HG03442 (cell line): ENCODE measurements around the gene SLC39A11.

Source experiments
- ATAC-seq: cut with Tn5 transposase; IDR thresholded peaks from one replicate; pipeline ENCODE4 v1.9.1; 2021; ENCODE audit warnings: mild to moderate bottlenecking, moderate library complexity; ENCODE audit not compliant: unreplicated experiment

SLC39A11 gene

GRCh38 chr17:72883351-72883750 lies 209.1 kb downstream of the SLC39A11 start:
- no peak for ATAC-seq

DNA sequence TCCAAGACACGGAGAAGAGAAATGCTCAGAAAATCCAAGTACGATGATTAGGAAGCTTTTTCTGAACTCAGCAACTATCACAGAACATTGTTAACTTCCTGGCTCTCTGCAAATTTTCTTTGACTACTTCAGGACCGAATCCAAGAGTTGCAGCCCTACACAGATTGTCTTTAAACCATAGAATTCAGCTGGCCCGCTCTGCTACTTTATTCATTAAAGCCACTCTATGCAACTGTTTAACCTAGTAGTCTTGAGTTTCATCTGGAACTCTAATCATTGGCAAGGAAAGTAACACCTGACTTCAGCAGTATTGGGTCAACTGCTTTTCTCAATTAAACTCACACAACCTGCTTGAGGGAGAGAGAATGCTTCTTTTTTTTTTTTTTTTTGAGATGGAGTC lies 210.1 kb downstream of the SLC39A11 start:
- ATAC-seq: no peak

GRCh38 chr17:72879877-72880276 lies 212.6 kb downstream of the SLC39A11 start:
- ATAC-seq: no peak

DNA sequence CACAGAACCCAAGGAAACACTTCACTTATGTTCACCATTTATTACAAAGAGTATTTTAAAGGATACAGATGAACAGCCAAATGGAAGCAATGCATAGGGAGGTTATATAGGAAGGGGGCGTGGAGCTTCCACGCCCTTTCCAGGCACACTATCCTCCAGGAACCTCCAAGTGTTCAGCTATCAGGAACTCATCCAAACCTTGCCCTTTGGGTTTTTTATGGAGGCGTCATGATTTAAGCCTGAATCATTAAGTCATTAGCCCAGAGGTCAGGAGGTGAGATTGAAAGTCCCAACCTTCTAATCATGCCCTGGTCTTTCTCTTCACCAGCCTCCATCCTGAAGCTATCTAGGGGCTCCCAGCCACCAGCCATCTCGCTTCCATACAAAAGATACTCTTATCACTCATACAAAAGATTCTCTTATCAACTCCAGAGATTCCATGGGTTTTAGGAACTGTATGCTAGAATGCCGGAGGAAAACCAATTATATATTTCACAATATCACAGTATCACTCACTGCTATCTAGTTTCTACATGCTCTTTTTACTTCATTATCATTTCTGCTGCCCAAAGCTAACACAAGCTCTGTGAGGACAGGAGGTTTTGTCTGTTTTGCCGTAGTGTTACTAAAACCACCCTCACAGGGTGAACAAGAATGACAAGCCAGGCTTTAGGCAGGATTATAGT lies 213.4 kb downstream of the SLC39A11 start:
- no peak for ATAC-seq

GRCh38 chr17:72877348-72877747 lies 215.1 kb downstream of the SLC39A11 start:
- no peak for ATAC-seq

GRCh38 chr17:72876413-72876812 lies 216.1 kb downstream of the SLC39A11 start:
- no peak for ATAC-seq

GRCh38 chr17:72875361-72875760 lies 217.1 kb downstream of the SLC39A11 start:
- no peak for ATAC-seq

- ATAC-seq: no peak
Observed at GRCh38 chr17:72872396-72872795, 220.1 kb downstream of the SLC39A11 start.

DNA sequence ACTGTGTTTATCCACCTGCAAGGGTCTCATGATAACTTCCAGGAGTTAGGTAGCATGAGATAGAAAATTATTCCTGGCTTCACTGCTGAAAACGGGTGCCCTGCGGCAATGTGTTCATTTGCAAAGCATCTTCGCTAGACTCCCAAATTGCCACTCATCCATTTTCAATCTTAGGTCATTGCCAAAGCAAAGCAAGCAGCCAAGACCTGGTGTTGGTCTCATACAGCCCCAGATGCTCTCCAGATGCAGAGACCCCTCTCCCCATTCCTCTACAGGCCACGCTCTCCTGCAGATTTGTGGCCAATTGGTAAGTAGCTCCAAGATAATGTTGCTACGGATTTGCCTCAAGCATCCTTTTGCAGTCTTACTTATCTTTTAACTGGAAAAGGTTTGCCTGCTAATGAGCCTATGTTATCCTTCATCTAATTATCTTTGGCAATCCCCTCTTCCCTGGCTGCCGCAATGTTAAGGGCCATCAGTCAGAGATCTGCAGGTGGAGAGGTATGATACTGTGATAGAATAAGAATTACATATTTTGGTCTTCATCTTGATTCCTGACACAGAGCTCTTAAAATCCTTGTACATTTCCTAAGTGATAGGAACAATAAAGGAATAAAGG lies 222.0 kb downstream of the SLC39A11 start:
- ATAC-seq: no peak

DNA sequence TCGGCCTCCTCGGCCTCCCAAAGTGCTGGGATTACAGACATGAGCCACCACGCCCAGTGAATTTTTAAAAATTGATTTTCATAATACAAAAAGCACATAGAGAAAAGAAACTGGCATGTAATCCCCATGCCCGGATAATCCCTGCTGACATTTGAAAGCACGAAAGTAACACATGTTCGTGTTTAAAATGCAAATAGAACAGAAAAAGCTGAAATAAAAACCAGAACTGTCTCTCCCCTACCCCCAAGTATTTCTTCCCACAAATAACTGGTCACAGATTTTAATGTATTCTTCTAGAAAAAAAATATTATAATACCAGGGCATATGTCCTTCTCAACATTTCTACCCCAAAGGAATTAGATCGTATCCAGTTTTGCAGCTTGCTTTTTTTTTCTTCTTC lies 222.9 kb downstream of the SLC39A11 start:
- ATAC-seq: no peak

DNA sequence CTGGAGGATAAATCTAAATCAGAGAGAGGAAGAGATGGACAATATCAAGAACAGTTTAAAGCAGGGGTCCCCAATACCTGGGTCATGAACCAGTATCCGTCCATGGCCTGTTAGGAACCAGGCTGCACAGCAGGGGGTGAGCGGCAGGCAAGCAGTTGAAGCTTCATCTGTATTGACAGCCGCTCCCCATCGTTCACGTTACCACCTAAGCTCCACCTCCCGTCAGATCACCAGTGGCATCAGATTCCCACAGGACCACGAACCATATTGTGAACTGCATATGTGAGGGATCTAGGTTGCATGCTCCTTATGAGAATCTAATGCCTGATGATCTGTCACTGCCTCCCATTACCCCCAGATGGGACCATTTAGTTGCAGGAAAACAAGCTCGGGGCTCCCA lies 226.5 kb downstream of the SLC39A11 start:
- no peak for ATAC-seq

DNA sequence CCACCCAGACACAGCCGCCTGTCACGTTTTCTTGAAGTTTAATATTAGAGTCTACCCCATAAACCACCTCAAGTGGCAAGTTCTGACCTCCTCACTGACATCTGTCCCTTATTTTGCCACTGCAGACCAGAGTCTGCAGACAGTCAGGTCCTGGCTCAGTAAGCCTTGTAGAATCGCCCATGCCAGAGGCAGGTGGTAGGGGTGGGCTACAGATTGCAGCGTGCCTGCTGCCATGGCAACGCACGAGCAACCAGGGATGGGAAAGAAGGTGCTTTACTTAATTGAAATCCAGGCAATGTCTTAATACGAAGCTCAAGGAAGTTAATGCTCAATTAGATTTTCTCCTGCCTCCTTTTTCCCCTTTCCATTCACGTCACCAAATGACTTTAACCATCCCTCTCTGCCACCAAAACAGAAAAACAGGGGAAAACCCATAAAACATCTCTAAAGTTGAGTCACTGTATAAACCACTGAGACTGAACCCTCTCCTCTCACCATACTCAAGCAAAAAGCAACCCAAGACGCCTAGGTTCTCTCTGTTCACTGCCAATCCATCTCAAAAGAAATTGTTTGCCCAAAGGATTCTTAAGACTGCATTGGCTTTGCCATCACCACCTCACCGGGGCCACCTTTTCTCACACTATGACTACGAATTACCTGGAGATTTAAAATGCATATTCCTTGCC lies 228.8 kb downstream of the SLC39A11 start:
- no peak for ATAC-seq

- ATAC-seq: no peak
Observed at GRCh38 chr17:72862276-72862999, 230.1 kb downstream of the SLC39A11 start.

- no peak for ATAC-seq
Observed at GRCh38 chr17:72861811-72862210, 230.7 kb downstream of the SLC39A11 start.

DNA sequence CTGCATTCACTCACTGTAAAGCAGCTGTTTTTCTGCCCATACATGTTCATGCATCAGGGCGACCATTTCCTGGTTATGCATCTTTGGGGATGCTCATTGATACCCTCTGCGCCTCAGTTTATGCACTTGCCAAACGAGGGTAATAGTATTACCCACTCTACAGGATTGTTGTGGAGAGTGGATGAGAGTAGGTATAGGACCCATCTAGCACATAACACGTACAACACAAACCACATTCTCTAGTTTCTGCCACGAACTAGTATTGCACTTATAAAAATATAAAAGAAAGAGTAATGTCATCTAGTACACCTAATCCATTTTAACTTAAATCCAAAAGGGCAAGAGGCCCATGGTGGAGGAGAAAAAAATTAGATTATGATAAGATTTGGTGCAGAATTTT lies 231.7 kb downstream of the SLC39A11 start:
- ATAC-seq: no peak

DNA sequence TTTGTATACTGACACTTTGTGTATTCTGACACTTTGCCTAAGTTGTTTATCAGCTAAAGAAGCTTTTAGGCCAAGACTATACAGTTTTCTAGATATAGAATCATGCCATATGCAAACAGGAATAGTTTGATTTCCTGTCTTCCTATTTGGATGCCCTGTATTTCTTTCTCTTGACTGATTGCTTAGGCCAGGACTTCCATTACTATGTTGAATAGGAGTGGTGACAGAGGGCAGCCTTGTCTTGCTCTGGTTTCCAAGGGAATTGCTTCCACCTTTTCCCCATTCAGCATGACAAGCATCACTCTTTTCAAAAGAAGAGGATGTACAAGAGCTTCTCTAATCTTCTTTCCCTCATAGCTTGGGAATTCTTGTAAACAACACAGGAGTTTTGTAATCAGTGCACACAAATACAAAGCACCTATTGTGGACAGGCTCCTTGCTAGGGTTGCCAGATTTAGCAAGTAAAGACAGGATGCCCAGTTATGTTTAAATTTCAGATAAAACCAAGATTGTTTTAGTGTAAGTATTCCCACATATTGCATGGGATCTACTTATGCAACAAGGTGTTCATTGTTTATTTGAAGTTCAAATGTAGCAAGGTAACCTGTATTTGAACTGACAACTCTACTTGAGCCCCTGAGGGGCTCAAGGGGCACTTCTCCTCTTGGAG lies 233.5 kb downstream of the SLC39A11 start:
- no peak for ATAC-seq

DNA sequence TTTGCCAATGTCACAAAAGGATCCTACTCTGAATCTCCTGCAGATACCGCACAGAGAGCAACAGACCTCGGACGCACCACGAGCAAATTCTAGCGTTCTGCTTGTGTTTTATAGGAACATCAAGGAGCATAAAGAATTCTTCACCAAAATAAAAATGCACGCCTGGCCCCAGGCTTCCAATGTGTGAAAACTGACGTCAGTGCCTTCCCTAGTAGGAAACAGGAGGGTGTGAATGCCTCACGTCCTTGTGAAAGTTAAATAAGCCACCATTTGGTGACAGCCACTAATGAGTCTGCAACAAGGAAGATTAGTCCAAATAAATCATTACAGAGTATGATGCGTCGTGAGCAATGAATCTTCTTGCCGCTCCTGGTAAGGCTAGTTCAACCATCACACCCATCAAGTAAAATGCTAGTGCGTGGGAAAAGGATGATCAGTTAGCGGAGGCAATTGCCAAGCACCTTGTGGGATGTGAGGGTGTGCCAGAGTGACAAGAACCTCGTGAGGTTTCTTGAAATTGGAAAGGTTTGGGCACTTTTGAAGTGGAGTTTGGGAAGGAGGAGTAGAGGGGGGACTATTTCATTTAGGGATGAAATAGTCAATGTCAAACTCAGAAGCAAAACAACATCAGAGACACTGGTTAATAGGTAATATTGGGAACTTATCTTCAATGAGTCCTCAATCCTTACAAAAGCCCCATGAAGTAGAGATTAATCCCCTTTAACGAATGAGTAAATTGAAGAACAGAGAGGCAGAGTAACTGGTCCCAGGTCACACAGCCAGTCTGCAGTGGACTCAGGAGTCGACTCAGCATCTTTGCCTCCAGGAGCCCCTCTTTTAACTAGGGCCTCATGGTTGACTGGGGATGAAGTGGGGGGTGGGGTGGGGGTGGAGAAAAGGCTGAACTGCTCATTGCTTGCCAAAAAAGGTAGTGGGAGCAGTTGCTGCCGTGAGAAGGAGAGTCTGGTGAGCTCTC lies 238.8 kb downstream of the SLC39A11 start:
- no peak for ATAC-seq

GRCh38 chr17:72852277-72852938 lies 240.1 kb downstream of the SLC39A11 start:
- no peak for ATAC-seq

- ATAC-seq: no peak
Observed at GRCh38 chr17:72850410-72851118, 241.9 kb downstream of the SLC39A11 start.
